Measurements from ENCODE around the gene PAPPA2.

GRCh38 chr1:176705585-176705984, 242.6 kb downstream of the PAPPA2 start:
- TF ChIP-seq POLR2AphosphoS5 (IDR thresholded peaks at IDR 0.05) (no peak), CTCF (IDR thresholded peaks at IDR 0.05) (no peak), POLR2A (IDR thresholded peaks at IDR 0.05) (no peak)
